DMS114 treated with DMSO at 0.1 percent for 48 hours (cell line): ENCODE data around the gene GPR31.

Experiments
- DNase-seq: peaks from one replicate; lab custom pipeline; 2025; ENCODE audit not compliant: unreplicated experiment; lab: John Stamatoyannopoulos, UW

GPR31 gene

DNA sequence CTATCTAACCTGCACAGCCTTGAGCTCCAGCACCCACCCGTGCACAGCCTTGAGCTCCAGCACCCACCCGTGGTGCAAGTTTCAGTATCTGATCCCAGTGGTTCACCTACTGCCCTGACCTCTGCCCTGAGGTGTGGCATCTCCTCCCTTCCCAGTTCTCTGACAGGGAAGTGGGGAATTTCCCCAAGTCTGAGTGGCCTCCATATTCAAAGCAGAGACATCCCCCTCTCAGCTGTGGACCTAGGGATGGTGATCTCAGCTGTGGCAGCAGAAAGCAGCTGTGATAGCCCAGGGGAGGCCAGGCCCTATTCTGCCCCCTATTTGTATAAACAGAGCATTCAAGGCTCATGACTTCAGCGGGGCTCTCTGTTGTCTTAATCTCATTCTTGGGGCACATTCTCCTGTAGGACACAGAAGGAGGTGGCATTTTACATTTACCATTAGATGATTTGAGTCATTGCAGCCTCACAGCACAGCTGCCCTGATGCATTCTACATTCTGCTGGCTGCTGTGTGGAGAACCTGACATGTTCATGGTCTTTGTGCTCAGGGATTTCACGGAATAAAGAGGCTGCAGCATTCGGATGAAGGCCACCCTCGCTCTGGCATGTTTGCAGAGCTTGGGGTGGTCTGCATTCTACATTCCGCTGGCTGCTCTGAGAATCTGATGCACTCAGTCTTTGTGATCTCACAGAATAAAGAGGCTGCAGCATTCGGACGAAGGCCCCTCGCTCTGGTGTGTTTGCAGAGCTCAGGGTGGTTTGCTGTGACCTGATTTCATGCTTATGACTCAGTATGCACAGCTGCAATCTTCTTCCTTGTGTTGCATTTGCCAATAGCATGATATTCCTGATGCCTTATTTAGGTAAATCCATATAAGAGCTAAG is 16.9 kb downstream of the GPR31 start:
- no peak for DNase-seq

DNA sequence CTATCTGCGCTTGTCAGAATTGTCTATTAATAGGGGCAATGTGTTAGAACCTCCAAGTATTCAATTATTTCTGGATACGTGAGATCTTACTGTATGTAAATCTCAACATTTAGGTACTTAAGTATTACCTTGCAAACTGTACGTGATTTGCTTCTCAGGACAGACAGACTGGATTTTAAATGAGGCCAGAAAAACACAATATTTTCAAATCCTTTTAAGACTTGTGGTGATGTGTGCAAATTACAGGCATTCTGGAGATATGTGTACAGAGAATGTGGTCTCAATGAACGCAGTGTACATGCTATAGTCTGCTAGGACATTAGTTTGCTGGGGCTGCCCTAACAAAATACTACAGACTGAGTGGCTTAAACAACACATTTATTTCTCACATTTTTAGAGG is 18.0 kb downstream of the GPR31 start:
- no peak for DNase-seq

DNA sequence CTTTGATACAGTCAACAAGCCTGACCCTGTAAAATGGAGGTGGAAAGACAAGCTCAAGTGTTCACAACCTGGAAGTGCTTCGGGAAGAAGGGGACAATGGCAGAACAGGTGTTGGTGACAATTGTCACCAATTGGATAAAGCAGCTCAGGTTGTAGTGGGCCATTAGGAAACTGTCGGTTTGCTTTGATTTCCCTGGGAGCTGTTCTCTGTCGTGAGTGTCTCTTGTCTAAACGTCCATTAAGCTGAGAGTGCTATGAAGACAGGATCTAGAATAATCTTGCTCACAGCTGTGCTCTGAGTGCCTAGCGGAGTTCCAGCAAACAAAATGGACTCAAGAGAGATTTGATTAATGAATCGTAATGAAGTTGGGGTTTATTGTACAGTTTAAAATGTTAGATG is 19.9 kb downstream of the GPR31 start:
- DNase-seq, result no peak

DNA sequence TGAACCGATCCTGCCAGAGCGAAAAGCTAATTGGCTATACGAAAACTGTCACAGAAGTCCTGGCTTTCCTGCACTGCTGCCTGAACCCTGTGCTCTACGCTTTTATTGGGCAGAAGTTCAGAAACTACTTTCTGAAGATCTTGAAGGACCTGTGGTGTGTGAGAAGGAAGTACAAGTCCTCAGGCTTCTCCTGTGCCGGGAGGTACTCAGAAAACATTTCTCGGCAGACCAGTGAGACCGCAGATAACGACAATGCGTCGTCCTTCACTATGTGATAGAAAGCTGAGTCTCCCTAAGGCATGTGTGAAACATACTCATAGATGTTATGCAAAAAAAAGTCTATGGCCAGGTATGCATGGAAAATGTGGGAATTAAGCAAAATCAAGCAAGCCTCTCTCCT is 20.7 kb downstream of the GPR31 start:
- DNase-seq, result no peak

DNA sequence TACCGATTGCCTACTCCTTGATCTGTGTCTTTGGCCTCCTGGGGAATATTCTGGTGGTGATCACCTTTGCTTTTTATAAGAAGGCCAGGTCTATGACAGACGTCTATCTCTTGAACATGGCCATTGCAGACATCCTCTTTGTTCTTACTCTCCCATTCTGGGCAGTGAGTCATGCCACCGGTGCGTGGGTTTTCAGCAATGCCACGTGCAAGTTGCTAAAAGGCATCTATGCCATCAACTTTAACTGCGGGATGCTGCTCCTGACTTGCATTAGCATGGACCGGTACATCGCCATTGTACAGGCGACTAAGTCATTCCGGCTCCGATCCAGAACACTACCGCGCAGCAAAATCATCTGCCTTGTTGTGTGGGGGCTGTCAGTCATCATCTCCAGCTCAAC is 21.4 kb downstream of the GPR31 start:
- no peak for DNase-seq

DNA sequence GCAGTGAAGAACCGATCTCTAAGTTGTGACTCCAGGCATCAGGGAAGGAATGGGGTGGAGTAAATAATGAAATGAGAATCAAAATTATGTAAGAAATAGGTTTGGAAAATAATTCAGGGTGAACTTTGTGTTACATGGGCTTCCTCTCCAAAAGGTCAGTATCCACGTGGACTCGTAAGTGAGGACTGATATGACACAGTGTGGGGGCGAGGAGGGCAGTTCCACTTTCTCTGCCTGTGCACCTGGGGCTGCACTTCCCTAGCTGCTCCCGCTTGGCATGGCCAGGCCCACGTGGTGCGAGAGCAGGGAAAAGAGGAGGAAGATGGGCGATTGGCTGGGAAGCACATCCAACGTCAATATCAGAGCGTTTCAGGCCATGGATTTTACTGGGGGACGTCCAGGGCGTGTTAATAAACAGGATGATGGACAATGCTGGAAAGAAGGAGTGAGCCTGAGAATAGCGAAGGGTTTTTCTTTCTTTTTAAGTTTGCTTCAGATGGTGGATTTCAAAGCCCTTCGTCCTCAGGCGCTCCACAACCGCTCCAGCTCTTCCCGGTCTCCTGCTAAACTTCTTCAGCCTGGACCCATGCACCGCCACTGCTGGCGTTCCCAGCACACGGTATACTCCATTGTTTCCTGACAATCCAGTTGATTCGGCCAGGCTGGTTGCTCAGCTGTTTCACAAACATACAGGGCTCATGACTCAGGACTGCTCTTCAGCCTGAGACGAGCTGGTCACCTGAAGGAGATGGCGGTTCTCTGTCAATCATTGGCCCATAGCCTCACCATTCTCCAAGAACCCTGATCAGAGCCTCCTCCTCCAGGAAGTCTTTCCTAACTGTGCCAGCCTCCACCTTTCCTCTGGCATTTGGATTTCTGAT is 23.1 kb downstream of the GPR31 start:
- DNase-seq, result no peak

DNA sequence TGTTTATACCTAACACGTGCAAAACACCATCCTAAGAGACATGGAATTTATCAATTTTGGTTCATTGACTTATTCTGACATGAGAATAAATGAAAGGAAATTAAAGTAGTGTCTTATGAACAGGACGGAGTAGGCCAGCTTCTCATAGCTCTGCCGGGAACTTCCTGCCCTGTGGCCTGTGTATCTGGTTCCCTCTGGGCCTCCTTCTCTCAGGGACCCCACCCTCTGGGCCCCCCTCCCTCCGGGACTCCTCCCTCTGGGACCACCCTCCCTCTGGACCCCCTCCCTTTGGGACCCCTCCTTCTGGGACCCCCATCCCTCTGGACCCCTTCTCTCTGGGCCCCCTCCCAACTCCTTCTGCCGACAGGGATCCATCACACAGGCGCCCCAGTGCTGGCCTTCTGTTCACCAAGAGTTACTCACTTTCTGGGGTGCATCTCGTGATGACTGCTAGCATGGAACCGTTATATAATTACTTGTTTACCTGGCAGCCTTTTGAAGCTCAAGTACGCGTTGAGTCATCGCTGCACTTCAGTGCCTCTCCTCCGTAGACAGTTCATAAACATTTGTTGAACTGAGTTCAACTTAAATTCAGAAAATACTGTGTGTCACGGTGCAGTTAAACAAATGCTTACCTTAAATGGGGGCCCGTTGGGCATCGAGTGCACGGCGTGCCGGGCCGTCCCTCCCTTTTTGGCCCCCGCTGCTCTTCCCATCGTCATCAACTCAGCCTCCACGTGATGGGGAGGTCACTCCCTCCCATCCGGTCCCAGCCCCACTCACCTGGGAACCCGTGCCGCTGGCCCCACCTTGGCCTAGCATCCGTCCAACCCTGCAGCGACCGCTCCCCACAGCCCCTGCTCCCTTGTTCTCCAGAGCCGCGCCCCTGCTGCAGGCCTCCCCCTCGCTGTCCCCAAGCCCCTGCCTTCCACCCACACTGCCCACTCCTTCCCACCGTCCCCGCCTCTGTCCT is 26.8 kb downstream of the GPR31 start:
- no peak for DNase-seq

DNA sequence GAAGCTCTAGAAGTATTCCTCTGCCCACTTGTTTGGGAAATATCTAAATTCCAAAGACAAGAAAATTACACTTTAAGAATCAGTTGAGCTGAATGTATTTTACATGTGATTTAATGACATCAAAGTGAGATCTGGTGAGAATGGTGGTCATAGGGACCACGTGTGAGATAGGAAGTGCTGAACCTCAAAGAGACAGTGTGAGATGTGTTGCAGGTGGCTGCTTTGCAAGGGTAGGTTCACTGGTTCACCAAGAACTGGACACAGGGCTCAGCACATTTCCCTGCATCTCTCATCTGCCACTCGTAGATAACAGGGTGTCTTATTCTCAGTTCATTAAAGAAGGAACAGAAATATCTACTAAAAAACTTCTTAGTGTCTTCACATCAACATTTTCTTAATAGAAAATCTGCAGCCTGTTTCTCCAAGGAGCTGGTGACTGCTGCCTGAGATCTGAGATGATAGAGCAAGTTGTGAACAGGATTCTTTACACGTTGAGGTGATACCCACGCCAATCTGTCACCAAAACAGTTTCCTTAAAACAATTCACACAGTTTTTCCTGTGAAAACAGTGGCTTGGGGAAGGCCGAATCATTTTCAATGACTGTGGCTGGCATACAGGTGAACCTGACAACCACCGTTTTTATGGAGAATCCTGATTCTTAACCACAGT is 27.6 kb downstream of the GPR31 start:
- DNase-seq, result no peak

DNA sequence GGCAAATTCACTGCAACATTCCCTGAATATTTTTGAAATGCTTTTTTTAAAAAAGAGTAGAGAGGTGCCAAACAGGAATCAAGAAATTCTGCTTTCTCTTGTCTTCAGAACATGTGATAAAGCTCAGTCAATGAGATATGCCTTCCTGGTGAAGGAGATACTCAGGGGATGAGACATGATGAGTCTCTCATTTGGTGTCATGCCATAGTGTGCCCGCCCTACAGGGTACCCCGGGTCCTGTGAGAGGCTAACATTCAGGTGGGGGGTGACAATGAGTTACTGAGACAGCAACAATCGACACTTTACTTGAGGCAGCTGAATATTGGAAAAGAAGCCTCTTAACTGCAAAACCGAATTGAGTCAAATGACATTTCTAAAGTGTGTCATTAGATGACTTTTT is 28.2 kb downstream of the GPR31 start:
- no peak for DNase-seq

DNA sequence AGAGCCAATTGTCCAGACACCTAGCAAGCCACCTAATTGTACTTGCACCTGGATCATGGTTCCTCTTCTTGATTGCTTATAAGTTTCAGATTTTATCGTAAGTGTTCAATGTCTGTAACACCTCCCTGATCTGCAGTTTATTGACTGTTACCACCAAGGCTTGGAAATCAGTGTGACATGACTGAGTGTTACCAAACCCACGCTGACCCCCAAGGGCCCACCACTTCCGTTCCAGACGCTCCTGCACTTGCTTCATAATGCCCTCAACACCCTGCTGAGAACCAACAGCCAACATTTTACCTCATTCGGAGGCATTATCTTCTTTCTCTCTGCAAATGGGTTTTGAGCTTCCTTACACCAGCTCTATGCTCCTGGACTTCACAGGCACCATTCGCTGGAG is 28.6 kb downstream of the GPR31 start:
- DNase-seq, result no peak

DNA sequence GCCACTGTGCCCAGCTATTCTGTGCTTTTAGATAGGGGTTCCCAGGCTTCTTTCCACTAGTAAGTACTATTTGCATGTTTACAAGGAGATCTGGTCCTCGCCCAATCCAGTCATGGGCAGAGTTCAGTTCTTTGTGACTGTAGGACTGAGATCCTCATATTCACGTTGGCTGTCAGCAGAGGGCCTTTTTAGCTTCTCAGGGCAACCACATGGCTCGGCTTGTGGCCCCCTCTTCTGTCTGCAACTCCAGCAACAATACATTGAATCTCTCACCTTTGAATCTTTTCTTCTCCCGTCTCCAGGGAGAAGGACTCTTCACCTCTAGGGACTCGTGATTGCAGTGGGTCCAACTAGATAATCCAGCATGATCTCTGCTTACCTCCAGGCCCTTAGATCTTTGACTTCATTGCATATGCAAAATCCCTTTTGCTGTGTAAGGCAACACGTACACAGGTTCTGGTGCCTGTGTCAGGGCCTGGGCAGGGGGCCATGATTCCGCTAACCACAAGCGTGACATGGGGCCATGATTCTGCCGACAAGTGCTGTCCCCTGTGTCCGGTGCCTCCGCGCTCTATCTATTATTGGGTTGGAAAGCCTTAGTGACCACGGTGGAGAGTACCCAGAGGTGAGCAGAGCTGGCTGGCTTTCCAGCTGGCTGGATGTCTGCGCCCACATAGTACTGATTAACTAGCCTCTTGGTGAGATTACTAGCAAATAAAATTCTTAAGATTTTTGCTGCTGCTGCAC is 29.8 kb downstream of the GPR31 start:
- no peak for DNase-seq

DNA sequence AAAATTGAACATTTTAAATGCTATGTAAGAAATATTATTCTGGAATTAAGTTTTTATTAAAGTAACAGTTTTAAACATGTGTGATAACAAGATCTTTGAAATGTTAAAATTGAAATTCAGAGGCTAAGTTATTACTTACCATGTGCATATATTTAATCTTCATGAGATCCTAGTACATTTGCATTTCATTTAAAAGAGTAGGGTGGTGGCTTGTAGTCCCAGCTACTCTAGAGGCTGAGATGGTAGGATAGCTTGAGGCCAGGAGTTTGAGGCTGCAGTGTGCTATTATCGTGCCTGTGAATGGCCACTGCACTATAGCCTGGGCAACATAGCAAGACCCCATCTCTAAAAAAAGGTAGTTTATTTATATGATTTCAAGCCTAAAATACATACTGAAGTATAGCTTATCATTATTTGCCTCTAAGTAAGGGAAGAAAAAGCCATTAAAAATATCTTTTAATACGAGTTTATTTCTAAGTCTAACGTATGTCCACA is 31.9 kb downstream of the GPR31 start:
- DNase-seq, result no peak

DNA sequence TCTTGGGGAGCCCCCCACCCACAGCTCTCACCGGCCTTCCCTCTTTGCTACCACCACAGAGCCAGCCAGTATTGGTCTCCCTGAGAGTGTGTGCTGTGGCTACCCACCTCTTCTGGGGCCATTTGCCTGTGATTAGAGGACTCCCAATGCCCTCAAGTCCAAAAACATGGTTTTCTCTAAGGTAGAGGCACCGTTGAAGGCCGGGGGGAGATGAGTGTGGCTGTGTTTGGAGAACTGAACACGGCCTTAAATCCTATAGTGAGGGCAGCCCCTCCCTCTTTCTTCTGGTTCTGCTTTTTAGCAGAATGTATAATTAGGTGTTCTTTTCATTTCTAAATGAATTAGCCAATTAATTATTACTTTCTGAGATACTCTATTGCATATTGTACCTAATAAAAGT is 32.4 kb downstream of the GPR31 start:
- no peak for DNase-seq

DNA sequence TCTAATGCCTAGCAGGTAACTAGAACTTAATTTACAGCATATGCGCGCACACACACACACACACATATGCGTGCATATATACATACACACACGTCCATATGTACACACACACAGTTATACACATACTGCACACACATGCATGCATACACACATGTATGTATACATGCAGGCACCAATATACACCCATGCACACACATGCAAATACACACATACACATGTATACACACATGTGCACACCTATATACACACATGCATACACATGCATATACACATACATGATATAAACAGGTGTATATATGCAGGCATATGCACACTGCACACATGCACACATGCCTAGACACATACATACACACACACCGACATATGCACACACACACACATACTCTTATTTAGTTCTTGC is 33.0 kb downstream of the GPR31 start:
- no peak for DNase-seq

DNA sequence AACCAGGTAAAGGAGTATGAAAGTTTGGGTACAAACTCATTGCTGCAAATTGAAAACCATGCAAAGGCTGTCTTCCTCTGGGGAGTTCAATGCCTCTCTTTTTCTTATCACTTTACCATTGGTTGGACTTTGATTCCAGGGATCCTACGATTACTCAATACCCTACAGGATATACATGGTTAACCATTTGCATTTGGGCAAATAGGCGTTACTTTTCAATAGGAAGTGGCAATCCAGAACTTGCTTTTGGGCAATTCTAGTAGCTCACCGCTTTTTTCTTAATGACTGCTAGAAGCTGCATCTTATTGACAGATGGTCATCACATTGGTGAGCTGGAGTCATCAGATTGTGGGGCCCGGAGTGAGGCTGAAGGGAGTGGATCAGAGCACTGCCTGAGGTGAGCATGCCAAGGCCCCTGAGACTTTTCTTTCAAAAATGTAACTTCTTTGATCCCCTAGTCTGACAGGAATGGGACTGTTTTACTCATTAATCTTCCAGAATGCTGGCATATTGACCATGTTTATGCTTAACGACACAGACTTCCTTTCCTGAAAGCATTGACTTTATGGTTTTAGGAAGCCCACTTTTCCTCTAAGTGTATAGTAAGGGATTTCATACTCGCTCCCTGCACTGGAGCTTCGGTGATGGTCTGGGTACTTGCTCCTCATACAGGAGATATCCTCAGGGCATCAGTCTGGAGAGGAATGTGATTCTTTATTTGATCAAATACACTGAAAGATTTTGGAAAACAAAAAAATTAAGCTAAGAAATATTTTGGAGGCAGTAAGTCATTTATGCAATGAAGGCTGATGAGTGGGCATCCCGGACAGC is 34.7 kb downstream of the GPR31 start, which contains the start of gene CCR6:
TSS of gene CCR6 (plus strand) at position 270 of the 831 bp plus-strand sequence. CDS start 13,039 bp downstream, outside the sequence.
- no peak for DNase-seq

DNA sequence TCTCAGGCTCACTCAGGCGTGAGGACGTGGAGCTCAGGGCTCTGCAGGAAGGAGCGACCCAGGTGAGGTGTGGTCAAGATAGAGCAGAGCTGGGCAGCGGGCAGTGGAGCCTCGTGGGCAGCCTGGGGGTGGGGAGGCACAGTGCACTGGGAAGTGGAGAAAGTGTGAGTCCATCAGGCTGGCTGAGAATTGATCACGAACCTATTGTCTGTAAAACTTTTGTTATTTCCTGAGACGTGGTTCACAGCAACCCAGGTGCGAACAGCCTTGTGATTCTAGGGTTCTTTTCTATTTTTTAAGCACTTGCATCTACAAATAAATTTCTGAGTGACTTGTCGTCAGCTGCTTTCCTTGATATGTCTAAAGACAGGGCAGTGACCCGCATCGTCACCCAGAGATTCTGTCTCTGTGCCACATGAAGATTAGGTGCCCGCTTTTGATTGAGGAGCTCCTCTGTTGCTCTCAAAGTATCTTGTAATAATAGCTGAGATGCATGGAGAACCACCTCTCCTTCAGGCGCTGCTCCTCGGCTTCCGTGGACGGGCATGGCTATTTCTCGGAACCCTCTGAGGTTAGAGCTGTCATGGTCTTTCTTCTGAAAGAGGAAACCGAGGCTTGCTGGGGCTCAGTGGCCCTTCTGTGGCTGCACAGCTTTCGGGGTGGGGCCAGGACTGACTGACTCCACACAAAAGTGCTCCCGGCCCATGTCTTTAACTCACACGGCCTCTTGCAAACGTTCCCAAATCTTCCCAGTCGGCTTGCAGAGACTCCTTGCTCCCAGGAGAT is 35.5 kb downstream of the GPR31 start:
- no peak for DNase-seq

DNA sequence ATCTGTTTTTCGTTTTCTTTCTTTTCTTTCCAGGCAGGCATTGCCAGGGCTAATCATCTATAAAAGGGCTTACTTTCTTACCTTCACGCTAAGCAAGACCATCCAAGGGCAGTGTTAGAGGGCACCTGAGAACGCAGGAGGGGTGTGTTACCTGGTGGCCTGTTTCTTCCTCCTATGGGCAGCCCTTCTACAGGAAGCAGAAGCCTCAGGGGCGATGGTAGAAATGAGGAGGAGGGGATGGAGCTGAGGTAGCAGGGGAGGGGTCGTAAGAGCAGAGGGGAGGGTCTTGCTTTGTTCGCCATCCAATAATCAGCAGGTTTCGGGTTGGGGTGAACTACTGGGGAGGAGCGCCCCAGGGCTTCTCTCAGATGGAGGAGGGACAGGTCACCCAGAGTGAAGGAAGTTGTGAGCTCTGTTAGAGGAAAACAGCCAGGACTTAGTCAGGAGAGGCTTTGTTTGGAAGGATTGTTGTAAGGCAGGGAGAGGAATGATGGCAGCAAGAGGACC is 36.4 kb downstream of the GPR31 start:
- no peak for DNase-seq

DNA sequence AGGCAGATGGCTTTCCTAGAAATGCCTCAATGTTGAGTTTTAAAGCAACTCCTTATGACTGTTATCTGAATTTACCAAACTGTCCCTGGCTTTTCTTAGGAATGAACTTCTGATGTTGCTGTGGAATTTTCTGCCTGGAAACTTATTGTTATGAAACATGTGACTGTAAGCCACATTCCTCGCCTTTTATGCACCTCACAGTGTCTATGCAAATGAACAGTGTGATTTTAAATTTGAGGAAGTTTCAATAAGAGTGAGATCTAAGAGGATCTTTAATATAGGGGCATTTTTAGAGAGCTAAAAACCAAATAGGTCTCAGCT is 37.2 kb downstream of the GPR31 start:
- no peak for DNase-seq
